Thymus (tissue), 11 donors: ENCODE results near the gene BEND6. TPM values are rescaled to one million over a fixed set of nuclear protein-coding genes. Genes with fewer than 3 reads are reported as not detected.

ENCODE experiments used
- DNase-seq, 9 donors: peaks; one replicate each; pipeline ENCODE4 v3.0.0-alpha.2; 2013; ENCODE audit warnings: low spot score in 9 of 9, low read depth in 6 of 9, missing footprints in 1 of 9
- H3K27ac ChIP-seq, 2 donors: one replicate each; pipeline ENCODE4 v1.5.1; 2013; ENCODE audit warnings: control low read depth in 1 of 2, low read depth in 1 of 2, low read length in 1 of 2, mild to moderate bottlenecking in 1 of 2, moderate library complexity in 1 of 2
- H3K27me3 ChIP-seq, 2 donors: one replicate each; pipeline ENCODE4 v1.5.1; 2013; ENCODE audit warnings: low read length in 1 of 2; ENCODE audit not compliant: control insufficient read depth in 2 of 2, insufficient read depth in 1 of 2
- H3K36me3 ChIP-seq, 2 donors: one replicate each; pipeline ENCODE4 v1.5.1; 2013; ENCODE audit warnings: low read length in 1 of 2, mild to moderate bottlenecking in 1 of 2, moderate library complexity in 1 of 2; ENCODE audit not compliant: control insufficient read depth in 2 of 2, insufficient read depth in 2 of 2
- H3K4me1 ChIP-seq, 2 donors: one replicate each; pipeline ENCODE4 v1.5.1; 2013; ENCODE audit warnings: low read length in 2 of 2; ENCODE audit not compliant: control insufficient read depth in 2 of 2, insufficient read depth in 2 of 2
- H3K4me3 ChIP-seq, 2 donors: one replicate each; pipeline ENCODE4 v1.5.1; 2013; ENCODE audit warnings: low read length in 2 of 2, control low read depth in 1 of 2, mild to moderate bottlenecking in 1 of 2
- H3K9me3 ChIP-seq, 2 donors: one replicate each; pipeline ENCODE4 v1.5.1; 2013; ENCODE audit warnings: low read length in 1 of 2, mild to moderate bottlenecking in 1 of 2; ENCODE audit not compliant: control insufficient read depth in 2 of 2, insufficient read depth in 1 of 2
- WGBS: extraction: QIAGEN DNeasy Blood & Tissue Kit; methylation state at CpG from one replicate; pipeline ENCODE4 v1.1.7; 2013; 5-methylcytosine and 5-hydroxymethylcytosine counted together
- polyA plus RNA-seq: library from polyadenylated mRNA; stranded (reverse); fragments of 200-250 nt; gene quantifications from one replicate; pipeline ENCODE4 v1.2.3, GENCODE V29; 2013
- total RNA-seq: library from RNA; stranded (reverse); fragments of 120-200 nt; gene quantifications from one replicate; pipeline ENCODE4 v1.2.4, GENCODE V29; 2013
- donor health status: healthy.

Gene BEND6
- total and polyA plus RNA-seq, 2 donors: 0.98 to 1.1 TPM

DNA sequence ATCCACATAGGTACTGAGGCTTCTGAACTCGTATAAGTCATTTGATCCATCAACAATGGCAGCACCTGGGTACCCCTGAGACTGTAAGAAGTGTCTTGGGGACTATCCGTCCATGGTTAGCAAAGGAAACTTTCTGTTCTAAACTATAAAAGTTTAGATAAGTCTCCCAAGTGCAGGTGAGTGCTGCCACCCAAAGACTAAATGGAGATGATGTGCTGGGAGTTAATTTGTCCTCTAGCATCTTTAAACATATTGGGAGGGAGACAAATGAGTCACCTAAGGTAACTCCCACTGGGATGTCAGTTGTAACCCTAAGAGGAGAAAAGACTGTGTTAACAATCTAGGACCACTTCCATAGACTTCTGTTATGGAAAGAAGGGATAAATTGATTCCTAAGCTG, 6.2 kb downstream of the BEND6 start:
- no peaks in the 10 kb centered on the region for H3K27me3 ChIP-seq
- H3K27ac ChIP-seq: no peak overlapping the region
- no peaks in the 10 kb centered on the region for H3K36me3 ChIP-seq
- no peaks in the 10 kb centered on the region for H3K4me1 ChIP-seq
- 86% methylated on average over 2 of the region's 2 CpGs for WGBS
- no peak for DNase-seq
- no peak overlapping the region for H3K4me3 ChIP-seq
- H3K9me3 ChIP-seq: no peaks in the 10 kb centered on the region

DNA sequence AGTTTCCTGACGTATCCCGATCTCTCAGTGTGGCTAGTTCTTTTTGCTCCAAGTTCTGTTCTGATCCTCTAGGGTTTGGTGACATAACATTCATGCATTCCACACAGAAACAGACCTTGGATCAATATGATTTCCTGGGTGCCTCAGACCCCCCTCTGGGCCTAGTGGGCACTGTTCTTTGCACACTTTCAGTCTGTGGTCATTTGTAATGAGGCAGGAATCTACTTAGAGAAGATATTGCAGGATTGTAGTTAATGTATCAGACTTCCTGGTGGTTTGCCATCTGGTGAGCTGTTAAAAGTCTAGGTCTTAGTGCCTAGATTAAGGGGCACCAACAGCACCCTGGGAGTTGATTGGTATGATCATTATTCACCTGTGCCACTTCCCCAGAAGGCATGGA, 7.5 kb downstream of the BEND6 start:
- WGBS: 97% methylated on average over 2 of the region's 2 CpGs

DNA sequence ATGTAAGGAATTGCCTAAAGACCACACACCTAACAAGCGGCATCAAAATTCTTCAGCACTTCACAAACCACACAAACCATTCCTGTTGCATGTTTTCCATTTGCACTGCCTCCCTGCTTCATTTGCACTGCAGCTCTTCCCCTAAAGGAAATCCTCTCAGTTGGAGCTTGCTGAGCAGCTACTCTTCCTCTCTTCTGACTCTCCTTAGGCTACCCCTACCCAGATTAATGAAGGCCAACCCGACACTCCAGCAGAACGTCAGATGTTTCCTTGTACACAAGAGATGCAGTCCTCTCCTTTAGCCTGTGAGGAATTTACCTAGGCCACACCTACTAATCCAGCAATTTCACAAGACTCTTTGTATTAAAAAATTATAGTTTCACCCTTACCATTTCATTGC, 8.1 kb downstream of the BEND6 start:
- no peaks in the 10 kb centered on the region for H3K36me3 ChIP-seq
- H3K27ac ChIP-seq: no peak overlapping the region
- DNase-seq: no peak
- H3K4me3 ChIP-seq: no peak overlapping the region
- no peaks in the 10 kb centered on the region for H3K27me3 ChIP-seq
- 95% methylated on average over 3 of the region's 3 CpGs for WGBS
- H3K4me1 ChIP-seq: no peaks in the 10 kb centered on the region
- no peaks in the 10 kb centered on the region for H3K9me3 ChIP-seq

More for the DNA sequence above, 7.5 kb downstream of the BEND6 start:
- no peak overlapping the region for H3K4me3 ChIP-seq
- H3K27ac ChIP-seq: no peak overlapping the region
- no peaks in the 10 kb centered on the region for H3K4me1 ChIP-seq
- H3K27me3 ChIP-seq: no peaks in the 10 kb centered on the region
- H3K9me3 ChIP-seq: no peaks in the 10 kb centered on the region
- DNase-seq: no peak
- no peaks in the 10 kb centered on the region for H3K36me3 ChIP-seq

DNA sequence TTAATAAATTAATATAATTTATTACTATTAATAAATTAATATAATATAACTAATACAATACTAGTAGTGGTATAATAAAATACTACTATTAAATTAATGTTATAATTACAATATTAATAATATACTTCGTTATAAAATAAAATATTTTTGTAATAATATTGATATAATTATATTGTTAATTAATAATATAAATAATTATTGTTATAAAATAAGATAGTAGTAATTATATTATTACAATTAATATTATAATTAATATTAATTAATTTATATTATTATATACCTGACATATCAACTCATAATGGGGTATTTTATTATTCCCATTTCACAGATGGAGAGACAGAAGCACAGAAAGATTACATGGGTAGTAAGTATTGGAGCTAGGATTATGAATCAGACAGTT, 8.9 kb downstream of the BEND6 start:
- H3K27ac ChIP-seq: no peak overlapping the region
- no peaks in the 10 kb centered on the region for H3K27me3 ChIP-seq
- no peaks in the 10 kb centered on the region for H3K36me3 ChIP-seq
- H3K9me3 ChIP-seq: no peaks in the 10 kb centered on the region
- no peaks in the 10 kb centered on the region for H3K4me1 ChIP-seq
- no peak overlapping the region for H3K4me3 ChIP-seq
- WGBS: 96% methylated on average over 1 of the region's 1 CpG
- no peak for DNase-seq

DNA sequence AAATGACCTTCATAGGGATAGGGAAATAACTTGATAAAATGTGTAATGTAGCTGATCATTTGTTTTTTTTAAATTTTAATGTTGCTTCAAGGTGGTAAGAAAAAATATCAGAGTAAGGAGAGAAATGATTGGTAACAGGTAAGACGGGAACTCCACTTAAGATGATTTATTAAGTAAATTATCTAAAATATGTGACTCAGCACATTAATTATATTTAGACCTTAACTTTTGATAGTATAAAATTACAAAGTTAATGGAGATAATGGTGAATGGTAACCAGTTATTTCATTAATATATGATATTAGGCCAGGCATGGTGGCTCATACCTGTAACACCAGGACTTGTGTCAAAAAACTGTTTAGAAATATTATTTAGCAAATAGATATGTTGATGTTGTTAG, 10.2 kb downstream of the BEND6 start:
- no peaks in the 10 kb centered on the region for H3K27me3 ChIP-seq
- WGBS: 100% methylated on average over 1 of the region's 1 CpG
- H3K4me3 ChIP-seq: no peak overlapping the region
- no peaks in the 10 kb centered on the region for H3K4me1 ChIP-seq
- H3K27ac ChIP-seq: no peak overlapping the region
- DNase-seq: no peak
- H3K9me3 ChIP-seq: no peaks in the 10 kb centered on the region
- no peaks in the 10 kb centered on the region for H3K36me3 ChIP-seq

DNA sequence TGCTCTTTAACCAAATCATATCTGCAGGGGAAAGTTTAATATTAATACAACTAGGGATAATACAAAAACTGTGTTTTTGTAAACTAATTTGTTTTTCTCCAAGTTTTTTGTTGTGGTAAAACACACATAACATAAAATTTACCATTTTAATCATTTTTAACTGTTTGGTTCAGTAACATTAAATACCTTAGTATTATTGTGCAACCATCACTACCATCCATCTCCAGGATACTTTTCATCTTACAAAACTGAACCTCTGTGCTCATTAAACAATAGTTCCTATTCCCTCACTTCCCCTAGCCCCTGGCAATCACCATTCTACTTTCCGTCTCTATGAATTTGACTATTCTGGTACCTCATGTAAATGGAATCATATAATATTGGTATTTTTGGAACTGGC, 15.9 kb downstream of the BEND6 start:
- WGBS: 98% methylated on average over 1 of the region's 1 CpG
- Histone ChIP-seq H3K27ac (no peak overlapping the region), H3K36me3 (no peaks in the 10 kb centered on the region), H3K4me1 (no peaks in the 10 kb centered on the region), H3K4me3 (no peak overlapping the region), H3K9me3 (no peaks in the 10 kb centered on the region), H3K27me3 (no peaks in the 10 kb centered on the region)
- DNase-seq: no peak

DNA sequence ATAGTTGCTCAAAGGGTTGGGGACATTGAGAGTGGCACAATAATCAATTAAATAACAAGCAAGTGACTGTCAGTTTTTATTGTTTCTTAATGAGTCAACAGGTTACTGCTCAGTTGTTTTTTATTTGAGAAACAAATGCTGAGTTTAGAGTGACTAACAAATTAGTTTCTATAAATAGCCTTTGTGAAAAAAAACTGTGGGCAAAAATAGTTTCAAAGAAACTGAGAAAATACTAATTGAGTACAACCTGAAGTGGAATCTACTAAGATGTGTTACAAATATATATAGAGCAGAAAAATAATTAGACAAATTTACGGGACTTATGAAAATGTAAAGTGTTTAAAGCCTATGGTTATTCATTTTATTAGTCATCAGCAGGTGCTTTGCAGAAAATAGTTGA, 22.3 kb downstream of the BEND6 start:
- Histone ChIP-seq H3K4me1 (no peaks in the 10 kb centered on the region), H3K9me3 (no peaks in the 10 kb centered on the region), H3K27ac (no peak overlapping the region), H3K4me3 (no peak overlapping the region), H3K27me3 (no peaks in the 10 kb centered on the region), H3K36me3 (no peaks in the 10 kb centered on the region)
- WGBS: 97% methylated on average over 1 of the region's 1 CpG
- no peak for DNase-seq

DNA sequence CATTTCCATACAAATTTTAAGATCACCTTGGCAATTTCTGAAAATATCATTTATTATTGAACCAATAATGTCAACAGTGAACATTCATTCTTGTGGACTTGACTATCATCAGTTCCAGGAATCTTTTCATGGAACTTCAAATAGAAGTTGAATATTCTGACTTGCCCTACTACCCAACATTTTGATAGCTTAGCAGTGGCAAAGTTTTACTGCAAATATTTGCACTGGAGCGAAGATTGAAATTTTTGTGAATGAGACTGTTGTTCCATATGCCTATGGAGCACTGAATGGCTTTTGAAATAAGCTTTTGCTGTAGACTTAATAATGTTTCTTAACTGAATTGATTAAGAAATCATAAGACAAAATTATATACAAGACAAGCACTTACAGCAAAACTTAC, 23.6 kb downstream of the BEND6 start:
- no peaks in the 10 kb centered on the region for H3K36me3 ChIP-seq
- H3K27me3 ChIP-seq: no peaks in the 10 kb centered on the region
- H3K4me1 ChIP-seq: no peaks in the 10 kb centered on the region
- 97% methylated on average over 1 of the region's 1 CpG for WGBS
- no peaks in the 10 kb centered on the region for H3K9me3 ChIP-seq
- DNase-seq: no peak
- no peak overlapping the region for H3K4me3 ChIP-seq
- no peak overlapping the region for H3K27ac ChIP-seq

DNA sequence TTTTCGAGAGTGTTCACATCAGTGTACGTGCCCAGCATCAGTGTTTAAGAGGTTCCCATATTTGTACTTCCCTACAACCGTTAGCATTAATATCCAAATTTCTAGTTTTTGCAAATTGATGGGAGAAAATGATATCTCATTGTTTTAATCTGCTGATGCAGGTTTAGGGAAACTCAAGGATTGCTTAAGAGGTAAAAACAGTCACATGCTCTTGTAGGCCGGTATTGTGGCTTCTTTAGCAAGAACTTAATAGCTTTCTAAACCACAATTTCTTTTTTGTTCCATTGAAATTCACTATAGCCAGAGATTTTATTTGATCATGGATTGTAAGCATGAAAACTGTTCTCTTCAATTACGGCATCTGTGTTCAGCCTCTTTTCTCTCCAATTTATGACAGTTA, 29.5 kb downstream of the BEND6 start:
- no peaks in the 10 kb centered on the region for H3K9me3 ChIP-seq

DNA sequence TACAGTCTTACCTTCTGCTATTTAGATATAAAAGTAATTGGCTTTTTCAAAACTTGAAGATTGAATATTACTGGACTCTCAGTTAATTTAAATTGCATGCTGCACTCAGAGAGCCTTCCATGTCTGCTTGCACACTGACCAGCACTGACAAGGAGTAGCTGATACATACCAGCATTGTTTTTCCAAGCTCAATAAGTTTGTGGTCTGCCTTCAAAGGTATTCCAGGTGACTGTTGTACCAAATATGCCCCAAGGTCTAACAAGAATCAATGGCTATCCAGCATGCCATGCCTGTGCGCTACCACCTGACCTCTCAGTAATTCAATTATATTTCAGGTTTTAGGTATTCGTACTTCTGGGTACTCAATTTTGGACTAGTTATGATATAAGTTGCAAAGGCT, 30.0 kb downstream of the BEND6 start:
- no peak overlapping the region for H3K27ac ChIP-seq
- no peaks in the 10 kb centered on the region for H3K9me3 ChIP-seq
- no peaks in the 10 kb centered on the region for H3K27me3 ChIP-seq
- H3K36me3 ChIP-seq: no peaks in the 10 kb centered on the region
- 98% methylated on average over 2 of the region's 2 CpGs for WGBS
- H3K4me3 ChIP-seq: no peak overlapping the region
- DNase-seq: no peak
- no peaks in the 10 kb centered on the region for H3K4me1 ChIP-seq

More for the DNA sequence above, 29.5 kb downstream of the BEND6 start:
- H3K36me3 ChIP-seq: no peaks in the 10 kb centered on the region
- H3K4me3 ChIP-seq: no peak overlapping the region
- H3K27me3 ChIP-seq: no peaks in the 10 kb centered on the region
- no peak overlapping the region for H3K27ac ChIP-seq
- DNase-seq: no peak
- WGBS: 76% methylated on average over 5 of the region's 5 CpGs
- H3K4me1 ChIP-seq: no peaks in the 10 kb centered on the region
